Measurements from ENCODE around the gene ACACA. TPM values are rescaled to one million over a fixed set of nuclear protein-coding genes. Genes with fewer than 3 reads are reported as not detected.

Gene ACACA
- total RNA-seq, 1 experiment from 2014 or later = 41.7 TPM

DNA sequence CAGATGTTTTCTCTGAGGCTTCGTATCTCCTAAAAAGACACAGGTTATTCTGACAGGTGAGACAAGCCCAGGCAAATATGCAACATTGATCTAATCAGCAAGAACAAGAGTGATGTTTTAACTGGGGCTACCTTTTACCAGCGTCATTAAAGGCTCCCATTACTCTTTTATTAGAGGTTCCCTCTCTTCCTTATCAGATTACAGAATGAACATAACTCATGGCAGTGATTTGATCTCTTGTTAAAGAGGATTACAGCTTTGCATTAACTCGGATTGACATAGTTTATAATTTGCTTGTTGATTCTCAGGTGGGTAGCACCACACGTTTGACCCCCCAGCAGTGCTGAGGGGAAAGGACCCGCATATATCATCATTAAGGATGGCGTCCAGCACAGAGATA lies 367.4 kb downstream of the ACACA start:
- no peak for DNase-seq (ENCODE audit: low spot score)

- DNase-seq (ENCODE audit: low spot score) = no peak
These were observed 369.0 kb downstream of the ACACA start for GRCh38 chr17:37037590-37038155.

Other genes starting within 250 kb of the ACACA start
- not detected in 2 replicates for gene C17orf78, start 30.9 kb downstream of the ACACA start, total RNA-seq (2014; rRNA removed; shearing (Covaris generic))
- 27.1 and 29.1 TPM in 2 replicates for gene TADA2A, start 50 bp upstream of the ACACA start, total RNA-seq (2014; rRNA removed; shearing (Covaris generic))
- 124 and 151 TPM in 2 replicates for gene DUSP14, start 83.1 kb upstream of the ACACA start, total RNA-seq (2014; rRNA removed; shearing (Covaris generic))
- gene SYNRG, start 202.6 kb upstream of the ACACA start, total RNA-seq (2014; rRNA removed; shearing (Covaris generic)) = 7.4 and 9.0 TPM in 2 replicates
- gene DDX52, start 236.6 kb upstream of the ACACA start, total RNA-seq (2014; rRNA removed; shearing (Covaris generic)) = 45.9 and 59.3 TPM in 2 replicates

Data from A172 (cell line).